NCI-H2171 (cell line): Measurements from ENCODE around the gene HNRNPU.
"Not testable (repeated sequence)": the region's sequence is repeated elsewhere in the genome, so short reads cannot be mapped to it uniquely, and the experiment has no call there.

Experiments
- DNase-seq: peaks from one replicate; lab custom pipeline; 2025; lab: John Stamatoyannopoulos, UW

Gene HNRNPU

DNA sequence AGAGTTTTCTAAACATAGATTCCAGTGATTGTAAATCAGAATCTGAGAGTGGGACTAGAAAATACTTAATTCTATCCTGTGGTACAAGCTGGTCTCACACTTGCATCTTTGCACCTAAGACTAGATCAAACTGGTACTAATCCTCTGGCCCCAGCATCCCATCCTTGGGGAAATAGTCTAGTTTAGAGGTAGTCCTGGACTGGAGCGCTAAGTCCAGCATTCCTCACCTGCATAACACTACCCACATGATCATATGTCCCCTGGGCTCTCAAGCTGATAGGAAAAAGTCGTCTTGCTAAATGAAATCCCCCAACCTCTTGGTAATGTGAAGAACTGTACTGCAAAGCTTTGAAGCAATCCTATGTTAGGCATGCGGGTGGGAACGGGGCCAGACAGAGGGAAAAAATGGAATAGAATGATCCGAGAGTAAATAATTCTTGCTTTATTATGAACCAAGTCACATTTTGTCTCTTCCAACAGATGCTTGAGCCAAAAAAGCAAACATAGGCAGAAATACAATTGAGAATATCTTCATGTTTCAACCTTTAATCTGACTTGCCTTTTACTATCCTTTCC, 24.0 kb downstream of the HNRNPU start:
- DNase-seq = no peak

DNA sequence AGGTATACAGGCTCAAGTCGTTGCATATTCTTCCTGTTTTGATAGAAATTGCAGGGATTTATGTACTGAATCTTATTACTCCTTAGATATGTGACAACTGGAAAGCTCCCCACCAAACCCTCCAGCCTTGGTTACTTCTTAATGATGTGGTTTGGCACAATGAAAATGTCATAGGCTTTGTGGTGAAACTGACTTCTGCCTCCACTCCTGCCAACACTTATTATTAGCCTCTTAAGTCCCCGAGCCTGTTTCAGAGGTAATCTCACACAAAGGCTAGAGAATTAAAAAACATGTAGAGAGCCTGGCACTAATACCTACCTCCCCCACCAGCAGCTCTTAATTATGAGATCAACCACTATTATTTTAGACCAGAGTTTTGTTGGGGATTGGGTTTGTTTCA, 24.7 kb downstream of the HNRNPU start:
- DNase-seq = no peak

DNA sequence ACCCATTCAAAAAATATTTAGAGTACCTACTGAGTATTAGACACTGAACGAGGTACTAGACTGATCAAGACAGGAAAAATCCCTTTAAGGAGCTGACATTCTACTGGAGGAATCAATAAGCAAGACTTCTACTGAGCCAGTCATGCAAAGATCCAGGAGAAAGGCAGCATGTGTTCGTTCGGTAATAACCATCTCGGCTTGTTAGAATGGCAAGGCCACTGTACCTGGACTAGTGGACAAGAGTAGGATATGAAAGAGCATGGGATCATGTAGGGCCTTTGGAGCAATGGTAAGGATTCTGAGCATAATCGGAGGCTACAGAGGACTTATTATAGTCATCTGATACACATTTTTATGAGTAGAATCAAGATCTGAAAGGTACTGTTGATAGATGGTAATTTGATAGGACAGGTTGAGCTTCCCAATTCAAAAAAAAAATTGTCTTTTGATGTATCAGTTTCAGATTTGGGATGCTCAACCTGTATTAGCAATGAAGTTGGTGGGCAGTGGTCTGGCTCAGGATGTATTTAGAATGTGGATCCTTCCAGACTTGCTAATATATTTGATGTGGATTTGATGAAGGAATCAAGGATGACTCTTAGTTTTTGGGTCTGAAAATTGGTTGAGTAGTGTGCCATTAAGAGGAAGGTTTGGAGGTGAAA, 26.6 kb downstream of the HNRNPU start:
- DNase-seq = no peak

DNA sequence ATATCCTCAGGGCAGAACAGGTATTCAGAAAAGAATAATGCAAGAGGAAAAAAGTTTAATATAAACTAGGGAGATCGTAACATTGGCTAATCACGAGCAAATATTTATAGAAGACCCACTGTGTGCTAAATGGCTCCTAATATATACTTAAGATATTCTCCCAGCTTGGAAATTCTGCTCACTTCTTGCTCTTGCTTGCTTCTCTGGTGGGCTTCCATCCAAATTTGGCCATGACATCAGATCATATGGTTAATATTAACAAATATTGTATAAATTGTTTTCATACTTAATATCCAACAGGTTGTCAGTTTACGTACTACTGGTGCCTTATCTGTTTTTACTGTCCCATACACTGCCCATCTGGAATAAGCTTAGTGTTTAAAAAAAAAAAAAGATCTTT, 27.8 kb downstream of the HNRNPU start:
- no peak for DNase-seq

DNA sequence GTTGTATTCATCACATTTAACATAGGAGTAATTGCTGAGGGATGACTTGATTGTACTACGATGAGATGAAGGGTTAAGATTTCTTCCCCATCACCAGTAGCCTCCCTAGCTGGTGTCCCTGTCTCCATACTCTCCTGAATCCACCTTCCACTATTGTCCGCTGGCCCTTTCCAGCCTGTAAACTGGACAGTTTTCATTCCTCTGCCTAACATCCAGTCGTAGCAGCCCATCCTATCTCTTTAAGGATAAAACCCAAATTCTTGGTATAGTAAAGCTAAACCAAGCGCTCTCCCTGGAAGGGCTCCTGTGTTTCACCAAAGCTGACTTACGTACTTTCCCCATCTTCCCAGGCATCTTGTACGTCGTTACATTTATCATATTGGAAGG, 28.2 kb downstream of the HNRNPU start:
- DNase-seq = no peak

DNA sequence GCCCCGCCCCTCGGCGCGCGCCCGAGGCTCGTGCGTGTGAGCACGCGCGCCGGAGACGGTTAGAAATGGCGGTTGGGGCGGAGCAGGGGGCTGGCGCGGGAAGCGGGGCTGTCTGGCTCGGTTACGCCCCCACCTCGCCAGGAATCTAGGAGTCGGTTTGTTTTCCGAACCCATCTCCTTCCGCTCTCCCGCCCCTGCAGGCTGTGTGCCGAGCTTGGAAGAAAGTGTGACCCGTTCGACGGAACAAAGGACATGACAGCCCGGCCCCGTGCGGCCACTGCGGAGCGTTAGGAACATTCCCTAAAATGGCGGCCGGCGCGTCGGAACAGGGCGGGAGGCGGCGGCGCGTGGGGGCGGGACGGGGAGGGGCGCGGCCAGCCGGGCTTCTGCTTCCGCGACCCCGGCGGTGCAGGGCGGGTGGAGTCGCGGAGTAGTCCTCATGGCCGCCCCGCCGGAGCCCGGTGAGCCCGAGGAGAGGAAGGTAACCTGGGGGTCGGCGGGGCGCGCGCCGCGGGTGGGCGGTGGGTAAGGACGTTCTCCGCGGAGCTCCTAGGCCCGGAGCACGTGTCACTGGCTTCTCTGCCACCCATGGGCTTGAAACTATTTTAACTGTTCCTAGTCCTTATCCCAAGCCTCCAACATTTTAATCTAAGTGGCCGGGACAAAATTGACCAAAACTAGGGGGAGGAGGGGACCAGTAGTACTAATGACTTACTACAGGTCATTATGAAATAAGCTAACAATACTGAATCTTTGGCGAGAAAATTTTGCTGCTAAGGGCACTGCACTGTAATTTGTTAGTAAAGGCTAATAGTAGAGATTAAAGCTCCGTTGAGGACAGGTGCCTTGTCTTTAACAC, 28.8 kb downstream of the HNRNPU start, which contains the start of gene COX20:
TSS of gene COX20 (plus strand) at position 383 of the 859 bp plus-strand sequence. CDS start at position 440, 57 bp downstream.
- peak; percentile 92 for DNase-seq

DNA sequence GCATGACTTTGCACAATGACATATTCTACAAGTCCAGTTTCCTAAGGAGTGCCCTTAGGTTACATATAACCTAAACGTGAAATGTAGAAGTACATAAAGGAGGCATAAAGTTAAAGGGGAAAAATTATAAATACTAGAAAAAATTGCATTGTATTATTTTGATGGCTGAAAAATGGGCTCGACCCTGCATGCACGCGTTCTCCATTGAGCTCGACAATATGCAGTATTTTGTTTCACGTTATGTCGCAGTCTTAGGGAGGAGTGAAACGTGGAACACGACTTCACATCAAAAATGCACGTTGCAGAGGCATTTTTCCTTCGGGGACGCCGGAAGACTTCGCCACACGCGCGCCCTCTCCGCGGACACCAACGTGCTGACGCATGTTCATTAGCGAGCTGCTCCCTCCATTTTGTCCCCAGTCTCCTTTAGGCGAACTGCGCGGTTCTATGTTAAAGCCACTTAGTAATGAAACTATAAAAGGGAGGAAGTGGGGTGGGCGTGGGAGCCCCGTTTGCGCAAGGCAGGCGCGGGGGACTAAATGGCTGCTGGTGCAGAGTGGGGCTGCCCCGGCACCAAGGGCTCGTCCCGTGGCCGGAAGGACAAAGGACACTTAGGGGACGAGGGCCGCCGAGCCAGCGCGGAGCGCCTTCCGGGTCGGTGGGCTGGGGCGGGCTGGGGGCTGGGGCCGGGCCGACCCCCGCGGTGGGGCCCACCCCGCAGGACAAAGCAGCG, 29.6 kb downstream of the HNRNPU start:
- DNase-seq = peak; percentile 92

DNA sequence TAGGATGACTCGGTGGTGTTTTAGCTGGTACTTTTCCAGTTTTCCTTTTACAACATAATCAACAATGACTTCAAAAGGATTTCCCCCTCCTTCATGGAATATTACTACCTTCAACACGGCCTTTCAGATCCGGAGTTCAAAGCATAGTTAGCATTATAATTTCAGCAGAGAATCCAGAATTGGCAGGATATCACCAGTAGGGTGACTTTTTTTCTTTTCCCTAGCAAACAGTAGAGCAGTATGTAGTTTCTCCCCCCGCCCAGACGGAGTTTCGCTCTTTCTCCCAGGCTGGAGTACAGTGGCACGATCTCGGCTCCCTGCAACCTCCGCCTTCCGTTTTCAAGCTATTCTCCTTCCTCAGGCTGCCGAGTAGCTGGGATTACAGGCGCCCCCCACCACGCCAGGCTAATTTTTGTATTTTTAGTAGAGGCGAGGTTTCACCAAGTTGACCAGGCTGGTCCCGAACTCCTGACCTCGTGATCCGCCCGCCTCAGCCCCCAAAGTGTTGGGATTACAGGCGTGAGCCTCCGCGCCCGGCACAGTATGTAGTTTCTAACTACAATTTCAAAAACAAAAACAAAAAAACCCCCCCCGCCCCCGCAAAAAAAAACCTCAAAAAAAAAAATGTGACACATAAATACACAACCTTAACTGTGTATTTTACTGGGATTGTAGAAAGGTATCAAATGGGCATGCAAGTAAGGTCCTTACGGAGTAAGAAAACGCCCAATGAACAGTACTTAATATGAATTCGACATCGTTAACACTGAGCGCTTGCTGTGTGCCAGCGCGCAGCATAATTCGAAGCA, 30.4 kb downstream of the HNRNPU start:
- peak; percentile 58 for DNase-seq

DNA sequence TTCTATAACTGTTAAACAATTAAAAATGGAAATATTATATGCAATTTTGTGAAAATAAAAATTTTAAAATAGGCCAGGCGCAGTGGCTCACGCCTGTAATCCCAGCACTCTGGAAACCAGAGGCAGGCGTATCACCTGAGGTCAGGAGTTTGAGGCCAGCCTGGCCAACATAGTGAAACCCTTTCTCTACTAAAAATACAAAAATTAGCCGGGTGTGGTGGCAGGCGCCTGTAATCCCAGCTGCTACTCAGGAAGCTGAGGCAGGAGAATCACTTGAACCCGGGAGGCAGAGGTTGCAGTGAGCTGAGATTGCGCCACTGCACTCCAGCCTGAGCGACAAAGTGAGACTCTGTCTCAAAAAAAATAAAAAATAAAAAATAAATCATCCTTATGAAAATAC, 31.1 kb downstream of the HNRNPU start:
- not testable (repeated sequence) for DNase-seq

DNA sequence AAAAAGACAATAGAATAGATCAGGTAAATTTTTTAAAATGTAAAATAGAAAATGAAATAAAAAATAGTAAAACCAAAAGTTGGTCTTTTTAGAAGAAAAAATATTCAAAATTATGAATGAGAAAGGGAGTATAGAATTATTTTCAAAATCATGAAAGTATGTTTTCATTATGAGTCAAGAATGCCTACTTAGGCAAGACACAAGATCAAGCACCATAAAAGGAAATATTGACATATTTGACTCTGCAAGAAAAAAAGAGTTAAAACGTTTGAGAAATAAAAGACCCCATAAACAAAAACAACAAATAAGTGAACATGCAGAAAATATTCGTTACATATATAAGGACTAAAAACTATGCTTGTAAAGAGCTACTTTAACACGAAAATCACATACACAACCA, 33.7 kb downstream of the HNRNPU start:
- no peak for DNase-seq

DNA sequence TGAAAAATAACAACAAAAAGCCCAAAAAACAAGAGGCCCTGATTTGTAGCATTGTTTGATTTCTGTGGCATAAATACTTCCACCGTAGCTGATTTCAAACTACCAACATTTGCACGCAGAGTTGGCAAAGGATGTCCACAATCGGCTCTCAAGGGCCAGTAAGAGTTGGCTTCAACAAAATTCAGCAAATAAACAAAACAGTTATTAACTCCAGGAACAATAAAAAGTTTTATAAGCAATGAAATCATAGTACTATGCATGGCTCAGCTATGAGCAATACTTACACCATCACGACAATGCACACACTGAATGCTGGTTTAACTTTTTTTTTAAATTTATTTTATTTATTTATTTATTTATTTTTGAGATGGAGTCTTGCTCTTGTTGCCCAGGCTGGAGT, 37.6 kb downstream of the HNRNPU start:
- DNase-seq = no peak

DNA sequence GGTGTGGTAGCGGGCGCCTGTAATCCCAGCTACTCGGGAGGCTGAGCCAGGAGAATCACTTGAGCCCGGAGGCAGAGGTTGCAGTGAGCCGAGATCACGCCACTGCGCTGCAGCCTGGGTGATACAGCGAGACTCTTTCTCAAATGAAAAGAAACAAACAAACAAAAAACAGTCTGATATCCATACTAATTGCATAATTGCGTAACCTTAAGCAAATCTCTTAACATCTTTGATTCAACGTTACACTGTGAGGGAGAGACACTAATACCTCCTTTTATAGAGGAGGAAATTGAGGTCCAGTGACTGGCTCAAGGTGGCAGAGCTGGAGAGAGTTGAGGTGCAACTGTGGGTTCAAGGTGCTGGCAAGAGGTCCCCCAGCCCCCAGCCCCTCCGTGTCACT, 41.5 kb downstream of the HNRNPU start:
- DNase-seq = no peak

DNA sequence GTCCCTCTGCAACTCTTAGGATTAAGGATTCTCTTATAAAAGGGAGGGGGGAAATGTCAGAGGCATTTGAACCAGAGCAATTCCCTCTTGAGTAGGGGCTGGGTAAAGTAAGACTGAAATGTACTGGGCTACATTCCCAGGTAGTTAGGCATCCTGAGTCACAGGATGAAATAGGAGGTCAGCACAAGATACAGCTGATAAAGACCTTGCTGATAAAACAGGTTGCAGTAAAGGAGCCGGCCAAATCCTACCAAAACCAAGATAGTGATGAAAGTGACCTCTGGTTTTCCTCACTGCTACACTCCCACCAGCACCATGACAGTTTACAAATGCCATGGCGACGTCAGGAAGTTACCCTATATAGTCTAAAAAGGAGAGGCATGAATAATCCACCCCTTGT, 43.2 kb downstream of the HNRNPU start:
- no peak for DNase-seq

DNA sequence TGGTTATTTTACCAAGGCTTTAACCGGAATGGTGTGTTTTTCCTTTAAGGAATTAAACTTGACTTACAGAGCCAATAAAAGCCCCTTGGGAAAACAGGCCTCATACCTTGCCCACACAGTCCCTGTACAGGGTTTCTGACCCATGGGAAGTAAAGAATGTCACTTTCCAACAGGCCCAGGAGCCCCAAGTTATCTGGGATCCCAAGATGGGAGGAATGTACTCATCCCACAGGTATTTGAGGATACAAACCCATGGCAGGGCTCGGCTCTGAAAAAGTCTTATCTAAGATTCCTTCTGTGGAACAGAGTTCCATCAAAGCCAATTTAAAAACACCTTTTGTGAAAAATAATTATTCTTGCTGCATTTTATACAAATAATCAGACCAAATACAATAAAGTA, 44.2 kb downstream of the HNRNPU start:
- DNase-seq = no peak

DNA sequence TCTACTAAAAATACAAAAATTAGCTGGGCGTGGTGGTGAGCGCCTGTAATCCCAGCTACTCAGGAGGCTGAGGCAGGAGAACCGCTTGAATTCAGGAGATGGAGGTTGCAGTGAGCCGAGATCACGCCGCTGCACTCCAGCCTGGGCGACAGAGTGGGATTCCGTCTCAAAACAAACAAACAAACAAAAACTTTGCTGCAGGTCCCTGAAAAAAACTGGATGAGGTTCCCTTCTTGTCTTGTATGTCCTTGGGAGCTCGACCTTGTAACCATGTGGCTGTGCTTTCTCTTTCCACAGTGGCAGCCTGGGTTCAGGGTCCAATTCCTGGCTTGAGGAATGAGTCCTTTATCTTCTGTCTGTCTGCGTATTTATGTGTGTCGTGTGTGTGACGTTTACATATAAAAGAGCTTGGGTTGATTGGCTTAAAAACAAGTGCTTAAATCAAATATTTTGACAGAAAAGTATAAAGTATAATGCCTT, 46.9 kb downstream of the HNRNPU start:
- no peak for DNase-seq

DNA sequence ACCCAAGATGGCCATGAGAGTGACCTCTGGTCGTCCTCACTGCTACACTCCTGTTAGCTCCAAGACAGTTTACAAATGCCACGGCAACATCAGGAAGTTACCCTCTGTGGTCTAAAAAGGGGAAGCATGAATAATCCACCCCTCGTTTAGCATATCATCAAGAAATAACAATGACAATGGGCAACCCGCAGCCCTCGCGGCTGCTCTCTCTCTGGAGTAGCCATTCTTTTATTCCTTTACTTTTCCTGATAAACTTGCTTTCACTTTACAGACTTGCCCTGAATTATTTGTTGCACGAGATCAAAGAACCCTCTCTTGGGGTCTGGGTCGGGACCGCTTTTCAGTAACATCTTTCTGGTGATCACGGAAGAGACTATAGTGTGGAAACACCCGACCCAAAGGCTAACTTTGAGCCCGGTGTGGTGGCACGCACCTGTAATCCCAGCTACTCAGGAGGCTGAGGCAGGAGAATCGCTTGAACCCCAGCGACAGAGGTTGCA, 48.7 kb downstream of the HNRNPU start:
- no peak for DNase-seq

DNA sequence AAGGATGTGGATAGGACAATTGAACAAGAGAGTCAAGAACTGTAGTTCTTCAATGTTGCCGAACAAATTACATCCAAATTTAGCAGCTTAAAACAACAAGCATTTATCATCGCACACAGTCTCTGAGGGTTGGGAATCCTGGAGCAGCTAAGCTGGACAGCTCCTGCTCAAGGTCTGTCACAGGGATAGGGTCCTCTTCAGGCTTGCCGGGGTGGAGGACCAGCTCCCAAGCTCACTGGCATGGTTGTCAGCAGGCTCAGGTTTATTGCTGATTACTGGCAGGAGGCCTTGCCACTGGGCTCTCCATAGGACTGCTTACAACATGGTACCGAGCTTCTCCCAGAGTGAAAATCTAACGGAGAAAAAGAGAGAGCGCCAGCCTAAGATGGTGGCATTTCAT, 51.0 kb downstream of the HNRNPU start:
- no peak for DNase-seq

DNA sequence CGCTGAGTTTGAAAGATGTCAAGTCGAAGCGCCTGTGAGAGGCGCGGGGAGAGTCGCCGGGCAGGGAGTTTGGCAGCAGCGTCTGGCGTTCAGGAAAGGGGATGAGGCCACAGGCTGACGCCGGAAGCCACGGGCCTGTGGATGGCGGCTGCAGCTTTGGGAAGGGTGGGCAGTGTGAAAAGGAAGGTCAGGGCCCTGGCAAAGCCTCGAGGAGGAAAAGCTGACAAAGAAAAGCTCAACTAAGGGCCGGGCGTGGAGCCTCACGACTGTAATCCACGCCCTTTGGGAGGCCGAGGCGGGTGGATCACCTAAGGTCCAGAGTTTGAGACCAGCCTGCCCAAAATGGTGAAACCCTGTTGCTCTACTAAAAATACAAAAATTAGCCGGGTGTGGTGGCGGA, 54.1 kb downstream of the HNRNPU start:
- DNase-seq = no peak

DNA sequence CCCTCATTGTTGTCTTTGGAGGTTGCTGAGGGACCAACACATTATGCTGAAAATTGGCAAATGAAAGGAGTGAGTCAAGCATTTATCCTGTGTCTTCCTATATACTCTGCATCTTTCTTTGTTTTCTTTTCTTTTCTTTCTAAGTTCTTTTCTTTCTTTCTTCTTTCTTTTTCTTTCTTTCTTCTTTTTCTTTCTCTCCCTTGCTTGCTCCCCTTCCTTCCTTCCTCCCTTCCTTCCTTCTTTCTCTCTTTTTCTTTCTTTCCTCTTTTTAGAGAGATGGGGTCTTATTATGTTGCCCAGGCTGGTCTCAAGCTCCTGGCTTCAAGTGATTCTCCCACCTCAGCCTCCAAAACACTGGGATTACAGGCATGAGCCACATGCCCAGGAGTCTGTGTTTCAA, 57.2 kb downstream of the HNRNPU start:
- DNase-seq = no peak

DNA sequence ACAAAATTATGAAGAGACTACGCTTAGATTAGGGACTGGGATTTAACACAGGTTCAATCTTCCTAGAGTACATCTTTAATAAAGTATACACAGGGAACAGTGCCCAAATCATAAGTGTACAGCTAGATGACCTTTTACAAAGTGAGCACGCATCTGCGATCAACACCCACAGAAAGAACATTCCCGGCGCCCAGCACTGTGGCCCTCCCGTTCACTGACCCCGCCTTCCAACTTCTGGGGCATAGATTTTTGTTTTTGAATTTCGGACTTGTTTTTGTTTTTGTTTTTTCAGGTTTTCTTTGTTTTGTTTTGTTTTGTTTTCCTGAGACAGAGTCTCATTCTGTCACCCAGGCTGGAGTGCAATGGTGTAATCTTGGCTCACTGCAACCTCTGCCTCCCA, 59.5 kb downstream of the HNRNPU start:
- DNase-seq = no peak

DNA sequence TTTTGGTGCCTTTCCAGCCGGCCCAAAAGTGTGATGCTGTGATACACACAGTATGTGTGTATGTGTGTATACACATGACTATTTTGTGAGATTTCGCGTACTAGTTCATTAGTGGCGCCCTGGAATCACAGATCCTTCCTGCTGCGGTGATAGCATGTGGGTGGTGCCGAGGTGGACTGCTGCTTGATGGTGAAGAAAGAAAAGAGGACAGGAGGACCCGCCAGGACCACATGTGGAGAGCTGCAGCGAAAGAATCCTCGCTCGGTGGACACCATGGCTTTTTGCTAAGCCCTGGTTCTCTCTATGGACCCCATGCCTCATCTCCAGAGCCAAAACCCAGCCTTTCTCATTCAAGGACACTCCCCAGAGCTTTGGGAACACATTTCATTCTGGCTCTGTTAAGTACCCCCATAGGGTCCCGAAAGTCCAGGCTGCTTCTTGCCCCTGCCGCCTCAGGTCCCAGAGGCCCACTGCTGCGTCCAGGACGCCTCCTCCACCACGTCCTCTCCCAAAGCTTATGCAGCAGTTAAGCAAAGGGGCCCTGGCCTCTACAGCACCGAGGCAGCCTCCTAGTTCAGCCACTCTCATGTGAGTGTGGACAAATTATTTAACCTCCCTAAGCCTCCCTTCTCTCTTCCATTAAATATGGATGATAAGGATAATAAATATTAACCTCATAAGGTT, 61.6 kb downstream of the HNRNPU start:
- DNase-seq = no peak
